AG04449 (cell line): ENCODE measurements around the gene ERN1.

Experiments used
- CTCF ChIA-PET: fragments of 350-600 bp; formaldehyde crosslinking; extraction: SDS; loops from one replicate; lab custom pipeline; 2021; ENCODE audit warnings: antibody characterized with exemption; lab: Yijun Ruan, JAX
- POLR2A ChIA-PET: fragments of 400-600, 350-600 bp; formaldehyde crosslinking; extraction: SDS; loops from one replicate; lab custom pipeline; 2020; ENCODE audit warnings: antibody characterized with exemption, inconsistent platforms; lab: Yijun Ruan, JAX
- DNase-seq: peaks from one replicate; pipeline ENCODE4 v3.0.0-alpha.2; 2010; ENCODE audit warnings: low read depth, low spot score
- H3K4me3 ChIP-seq: 2 replicates; pipeline ENCODE4 v1.5.1; 2011; ENCODE audit warnings: low read depth, mild to moderate bottlenecking, control low read depth, low read length
- CTCF ChIP-seq: IDR thresholded peaks from one replicate; pipeline ENCODE4 v1.5.1; 2011; ENCODE audit warnings: mild to moderate bottlenecking, moderate library complexity, low read length, control low read depth, inconsistent platforms; ENCODE audit not compliant: insufficient read depth; ENCODE audit errors: missing control alignments

The ERN1 gene

GRCh38 chr17:64148017-64148631 lies 18.2 kb upstream of the ERN1 start:
- DNase-seq: no peak
- no peak for TF ChIP-seq CTCF
- H3K4me3 ChIP-seq: no peak overlapping the region
- CTCF ChIA-PET: interaction anchor here (0.8 to 7.6 kb wide), 11 partner anchors 12 to 271 kb away, joined by 3 to 90 read pairs (median 6); no protein-coding TSS in a partner anchor
- POLR2A ChIA-PET: interaction anchor here (1.2 to 1.3 kb wide), 2 partner anchors 83 to 134 kb away, joined by 3 read pairs; no protein-coding TSS in a partner anchor

- H3K4me3 ChIP-seq: peak overlapping the region; percentile 86
- ChIA-PET POLR2A (interaction anchor here (2.1 to 3.2 kb wide), 5 partner anchors 17 to 135 kb away, joined by 11 to 35 read pairs (median 15); partner anchors contain the start of genes ERN1 and TEX2), CTCF (interaction anchor here (1.3 to 27.2 kb wide), 8 partner anchors 13 to 134 kb away, joined by 3 to 1118 read pairs (median 8); partner anchors contain the start of gene ICAM2)
- DNase-seq: no peak
- TF ChIP-seq CTCF: no peak
Measured at GRCh38 chr17:64147110-64148016, 17.4 kb upstream of the ERN1 start.

- POLR2A ChIA-PET: interaction anchor here (0.8 to 3.2 kb wide), 29 partner anchors 8 to 302 kb away, joined by 3 to 35 read pairs (median 6); partner anchors contain the start of genes ERN1 and TEX2
- no peak for TF ChIP-seq CTCF
- DNase-seq: no peak
- H3K4me3 ChIP-seq: peak overlapping the region; percentile 86
- CTCF ChIA-PET: interaction anchor here (0.9 to 27.2 kb wide), 8 partner anchors 13 to 143 kb away, joined by 3 to 1118 read pairs (median 8); partner anchors contain the start of gene ICAM2
Measured at GRCh38 chr17:64146418-64147109, 16.6 kb upstream of the ERN1 start.

- peak overlapping the region; percentile 86 for H3K4me3 ChIP-seq
- peak; percentile 100 for DNase-seq
- ChIA-PET POLR2A (interaction anchor here (0.6 to 3.2 kb wide), 36 partner anchors 9 to 361 kb away, joined by 3 to 35 read pairs (median 5); partner anchors contain the start of genes CEP95, DDX5, ERN1 and TEX2), CTCF (interaction anchor here (0.9 to 27.2 kb wide), 10 partner anchors 10 to 143 kb away, joined by 3 to 1118 read pairs (median 6); partner anchors contain the start of gene ICAM2)
- no peak for TF ChIP-seq CTCF
Measured at GRCh38 chr17:64145751-64146417, 15.9 kb upstream of the ERN1 start.

- H3K4me3 ChIP-seq: peak overlapping the region; percentile 71
- ChIA-PET POLR2A (interaction anchor here (0.6 to 3.2 kb wide), 29 partner anchors 10 to 361 kb away, joined by 3 to 35 read pairs (median 6); partner anchors contain the start of genes CEP95, DDX5, ERN1 and TEX2), CTCF (interaction anchor here (1.3 to 27.2 kb wide), 6 partner anchors 9 to 136 kb away, joined by 4 to 1118 read pairs (median 43); partner anchors contain the start of gene ICAM2)
- TF ChIP-seq CTCF: peak; percentile 8
- no peak for DNase-seq
Measured at GRCh38 chr17:64145375-64145750, 15.4 kb upstream of the ERN1 start.
